Germinal center (tissue), 1 donor: ENCODE results near the gene ASPG.

Experiments used
- DNase-seq: peaks from one replicate; pipeline ENCODE4 v3.0.0; 2012; ENCODE audit warnings: mixed read lengths, low spot score

ASPG gene

DNA sequence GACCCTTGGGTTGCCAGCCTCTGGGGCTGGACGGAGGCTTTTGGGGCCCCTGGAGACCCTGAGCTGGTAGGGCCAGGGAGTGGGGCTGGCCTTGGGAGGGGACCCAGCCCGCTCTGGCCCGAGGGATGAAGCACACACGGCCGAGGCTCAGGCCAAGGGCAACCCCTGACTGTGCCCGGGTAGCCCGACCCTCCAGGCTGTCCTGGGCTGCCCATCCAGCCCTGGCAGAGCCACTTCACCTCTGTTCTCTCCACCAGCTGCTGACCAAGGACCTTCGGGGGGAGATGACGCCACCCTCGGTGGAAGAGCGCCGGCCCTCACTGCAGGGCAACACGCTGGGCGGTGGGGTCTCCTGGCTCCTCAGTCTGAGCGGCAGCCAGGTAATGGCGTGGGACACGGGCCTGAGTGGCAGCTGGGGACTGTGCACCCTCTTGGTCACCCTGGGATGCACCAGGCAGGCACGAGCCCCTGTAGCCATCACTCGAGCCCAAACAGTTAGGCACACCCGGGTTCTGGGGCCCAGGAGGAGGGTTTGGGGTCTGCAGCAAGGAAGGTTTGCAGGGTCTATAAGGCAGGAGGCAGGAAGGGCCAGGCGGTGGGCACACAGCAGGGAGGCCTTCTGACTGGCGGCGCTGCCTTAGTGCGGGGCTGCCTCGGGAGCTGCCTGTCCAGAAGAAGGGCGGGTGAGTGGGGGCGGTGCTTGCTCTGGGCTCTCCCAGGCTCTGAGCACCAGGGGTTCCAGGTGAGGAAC is 19.7 kb downstream of the ASPG start:
- no peak for DNase-seq

DNA sequence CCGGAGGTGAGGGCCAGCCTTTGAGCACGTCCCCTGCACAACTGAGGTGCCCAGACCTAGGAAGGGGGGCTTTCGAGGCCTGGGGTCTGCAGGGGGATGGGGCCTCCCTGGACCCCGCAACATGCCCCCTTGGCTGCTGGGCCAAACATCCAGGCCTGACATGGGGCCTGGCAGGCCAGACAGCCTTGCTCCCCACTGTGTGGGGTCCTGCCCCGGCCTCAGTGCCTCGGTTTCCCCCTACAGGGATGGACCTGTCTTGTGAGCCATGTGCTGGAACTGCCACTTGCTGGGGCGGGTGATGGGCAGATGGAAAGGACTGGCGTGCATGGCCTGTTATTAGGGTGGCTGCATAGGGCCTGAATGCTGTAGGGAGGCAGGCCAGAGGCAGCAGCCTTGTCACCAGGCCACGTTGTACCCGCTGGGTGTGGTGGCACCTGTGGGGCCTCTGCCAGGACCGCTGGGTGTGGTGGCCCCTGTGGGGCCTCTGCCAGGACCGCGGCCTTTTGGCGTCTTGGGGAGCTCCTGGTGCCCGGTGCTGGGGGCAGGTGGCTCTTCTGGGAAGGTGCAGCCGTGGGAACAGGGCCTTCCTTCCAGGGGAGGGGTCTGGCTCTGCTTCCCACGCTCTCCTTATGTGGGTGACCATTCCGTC is 20.4 kb downstream of the ASPG start:
- no peak for DNase-seq

DNA sequence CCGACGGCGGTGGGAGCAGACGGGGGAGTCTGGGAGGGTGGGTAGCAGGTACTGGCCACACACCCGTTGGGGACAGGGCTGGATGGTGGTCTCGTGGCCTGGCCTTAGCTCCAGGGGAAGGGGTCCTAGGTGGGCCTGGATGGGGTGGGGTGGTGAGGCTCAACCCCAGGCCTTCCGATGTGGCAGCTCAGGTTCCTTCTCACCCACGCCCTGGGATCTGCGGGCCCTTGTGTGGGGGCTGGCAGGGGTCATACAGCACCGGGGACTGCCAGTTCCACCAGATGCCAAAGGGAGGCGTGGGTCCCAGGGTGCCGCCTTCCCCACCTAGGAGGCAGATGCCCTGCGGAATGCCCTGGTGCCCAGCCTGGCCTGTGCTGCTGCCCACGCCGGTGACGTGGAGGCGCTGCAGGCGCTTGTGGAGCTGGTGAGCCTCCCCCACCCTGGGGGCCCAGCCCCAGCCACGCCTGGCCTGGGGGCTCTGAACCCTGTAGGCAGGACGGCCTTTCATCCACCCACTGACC is 21.0 kb downstream of the ASPG start:
- no peak for DNase-seq

DNA sequence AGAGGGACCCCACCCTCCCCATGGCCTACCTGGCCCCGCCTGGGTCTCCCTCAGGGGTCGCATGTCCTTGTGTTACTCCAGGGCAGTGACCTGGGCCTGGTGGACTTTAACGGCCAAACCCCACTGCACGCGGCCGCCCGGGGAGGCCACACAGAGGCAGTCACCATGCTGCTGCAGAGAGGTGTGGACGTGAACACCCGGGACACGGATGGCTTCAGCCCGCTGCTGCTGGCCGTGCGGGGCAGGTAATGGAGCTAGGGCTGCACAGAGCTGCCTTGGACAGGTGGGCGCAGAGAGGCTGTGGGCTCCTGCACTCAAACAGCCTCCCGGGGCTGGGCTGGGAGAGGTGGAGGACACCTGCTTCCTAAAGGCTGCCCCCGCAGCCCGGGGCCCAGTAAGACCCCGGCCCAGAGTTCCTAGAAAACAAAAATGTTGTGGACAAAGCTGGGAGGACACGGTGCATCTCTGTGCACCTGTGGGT is 21.6 kb downstream of the ASPG start:
- DNase-seq: no peak

DNA sequence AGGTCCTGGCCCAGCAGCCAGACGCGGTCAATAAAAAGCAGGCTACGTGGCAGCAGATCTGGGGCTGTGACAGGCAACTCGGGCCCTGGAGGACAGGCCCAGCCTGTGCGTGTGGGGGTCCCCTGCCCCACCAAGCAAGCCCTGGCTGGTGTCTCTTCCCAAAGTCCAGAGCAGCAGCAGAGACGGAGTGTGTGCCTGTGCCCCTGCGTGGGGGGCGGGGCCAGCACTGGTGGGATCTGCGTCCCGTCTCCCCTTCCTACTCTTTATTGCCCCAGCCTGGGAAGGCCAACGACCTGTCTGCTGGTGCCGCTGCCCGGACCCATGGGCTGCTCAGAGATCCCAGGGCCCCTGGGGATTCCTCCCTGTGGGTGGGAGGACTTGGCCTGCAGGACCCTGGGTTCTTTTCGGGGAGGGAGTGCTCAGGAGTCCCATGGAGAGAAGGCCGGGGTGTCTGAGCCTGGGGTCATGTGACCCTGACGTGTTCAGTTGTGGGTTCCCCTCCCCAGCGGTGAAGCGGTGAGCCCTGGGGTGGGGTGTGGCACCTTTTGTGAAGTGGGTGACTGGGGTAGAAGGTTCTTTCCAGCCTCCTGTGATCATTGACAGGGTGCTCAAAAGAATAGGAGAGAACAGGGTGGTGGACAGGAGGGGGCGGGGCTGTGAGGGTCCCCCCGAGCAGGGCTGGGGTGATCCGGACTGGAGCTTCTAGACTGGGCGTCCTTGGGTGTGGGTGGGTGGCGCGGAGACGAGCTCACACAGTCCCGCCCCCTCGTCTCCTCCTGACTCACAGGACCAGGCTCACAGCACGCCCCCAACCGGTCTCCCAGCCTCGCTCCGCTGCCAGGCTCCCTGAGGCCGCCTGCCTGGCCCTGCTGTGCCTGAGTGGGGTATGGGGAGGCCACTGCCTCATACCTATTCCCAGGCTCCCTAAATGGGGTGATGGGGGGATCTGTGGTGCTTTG is 22.4 kb downstream of the ASPG start:
- DNase-seq: no peak

DNA sequence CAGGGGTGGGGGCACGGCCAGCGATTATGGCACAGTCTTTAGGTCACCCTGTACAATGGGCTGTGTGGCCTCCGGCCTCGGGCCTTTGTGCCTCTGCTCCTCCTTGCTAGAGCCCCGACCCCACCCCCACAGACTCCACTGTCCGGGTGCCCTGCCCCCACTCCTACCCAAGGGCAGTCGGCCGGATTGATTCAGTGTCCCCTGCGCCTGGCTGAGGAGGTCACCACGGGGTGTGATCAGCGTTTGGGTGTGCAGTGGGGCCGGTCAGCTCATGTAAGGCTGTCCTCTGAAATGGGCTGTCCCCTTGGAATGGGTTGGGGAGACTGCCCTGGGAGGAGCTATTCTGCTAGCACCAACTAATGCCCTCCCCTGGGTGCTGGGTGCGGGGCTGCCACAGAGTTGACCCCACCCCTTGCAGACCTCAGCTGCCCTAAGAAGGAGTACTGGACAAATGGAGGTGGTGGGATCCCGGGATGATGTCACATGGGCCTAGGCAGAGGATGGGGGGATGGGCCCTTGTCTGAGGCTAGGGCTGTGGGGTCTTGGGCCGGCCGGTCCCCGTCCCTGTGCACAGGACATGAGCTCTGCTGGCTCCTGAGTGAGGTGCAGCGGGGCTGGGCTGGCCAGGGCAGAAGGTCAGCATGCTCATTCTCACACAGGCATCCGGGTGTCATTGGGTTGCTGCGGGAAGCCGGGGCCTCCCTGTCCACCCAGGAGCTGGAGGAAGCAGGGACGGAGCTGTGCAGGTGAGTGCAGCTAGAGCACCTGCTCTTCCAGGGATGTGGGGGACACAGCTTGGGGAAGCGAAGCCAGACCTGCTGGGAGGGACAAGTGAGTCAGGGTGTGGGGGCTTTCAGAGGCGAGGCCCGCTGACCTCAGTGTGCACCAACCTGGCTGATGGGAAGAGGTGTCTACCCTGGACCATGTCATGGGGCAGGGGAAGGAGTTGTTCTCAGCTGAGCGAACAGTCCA is 23.4 kb downstream of the ASPG start:
- no peak for DNase-seq

DNA sequence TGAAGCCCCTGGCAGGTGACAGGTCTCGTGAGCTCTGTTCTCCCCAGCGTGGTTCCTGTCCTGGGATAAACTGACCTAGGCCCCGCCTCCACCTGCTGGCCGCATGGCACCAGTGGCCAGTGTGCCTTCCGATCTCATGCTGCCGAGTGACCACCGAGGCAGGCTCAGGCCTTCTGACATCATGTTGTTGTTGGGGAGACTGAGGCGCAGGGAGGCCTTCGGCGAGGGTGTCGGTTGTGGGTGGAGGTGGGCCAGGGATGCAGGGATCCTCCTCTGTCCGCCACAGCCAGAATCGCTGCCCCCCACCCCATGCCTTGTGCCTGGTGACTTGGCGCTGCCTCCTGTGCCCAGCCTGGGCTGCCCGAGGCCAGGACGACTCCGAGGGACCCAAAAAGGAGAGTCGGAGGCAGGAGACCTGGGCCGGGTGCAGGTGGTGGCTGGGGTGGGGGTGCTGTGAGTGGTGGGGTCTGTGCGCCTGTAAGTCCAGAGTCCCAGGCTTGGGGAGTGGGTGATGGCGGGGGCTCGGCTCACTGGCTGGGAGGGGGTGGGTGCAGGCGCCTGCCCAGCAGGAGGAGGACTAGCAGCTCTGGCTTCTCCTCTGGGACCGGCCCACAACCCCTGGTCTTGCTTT is 24.3 kb downstream of the ASPG start:
- DNase-seq: no peak

DNA sequence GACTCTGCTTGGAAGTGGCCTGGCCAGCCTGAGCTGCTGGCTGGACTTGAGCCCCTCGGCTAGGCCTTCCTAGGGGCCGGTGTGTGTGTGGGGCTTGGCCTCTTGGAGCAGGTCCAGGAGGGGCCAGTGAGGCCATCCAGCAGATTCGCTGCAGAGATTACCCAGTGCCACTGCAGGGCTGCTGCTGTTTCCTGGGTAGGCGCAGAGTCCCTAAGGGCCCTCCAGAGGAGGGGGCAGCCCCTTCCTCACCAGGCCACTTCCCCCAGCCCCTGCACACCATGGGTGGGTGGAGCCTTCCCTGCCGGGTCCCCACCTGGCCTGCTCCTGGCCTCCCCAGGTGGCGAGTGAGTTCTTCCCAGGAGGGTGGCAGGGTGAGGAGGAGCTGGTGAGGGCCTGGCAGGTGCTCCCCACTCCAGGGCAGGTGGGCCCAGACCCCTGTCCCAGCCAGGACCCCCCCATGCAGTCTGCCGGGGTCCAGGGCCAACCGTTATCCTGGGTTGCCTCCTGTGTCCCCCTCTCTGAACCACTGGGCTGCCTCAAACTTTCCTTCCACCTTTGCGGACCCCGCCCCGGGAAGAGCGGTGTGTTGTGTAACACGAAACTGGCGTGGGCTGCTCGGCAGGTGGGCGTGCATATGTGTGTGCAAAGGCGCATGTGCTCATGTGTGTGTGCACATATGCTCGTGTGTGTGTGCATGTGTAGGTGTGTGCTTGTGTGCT is 25.1 kb downstream of the ASPG start:
- DNase-seq: no peak

DNA sequence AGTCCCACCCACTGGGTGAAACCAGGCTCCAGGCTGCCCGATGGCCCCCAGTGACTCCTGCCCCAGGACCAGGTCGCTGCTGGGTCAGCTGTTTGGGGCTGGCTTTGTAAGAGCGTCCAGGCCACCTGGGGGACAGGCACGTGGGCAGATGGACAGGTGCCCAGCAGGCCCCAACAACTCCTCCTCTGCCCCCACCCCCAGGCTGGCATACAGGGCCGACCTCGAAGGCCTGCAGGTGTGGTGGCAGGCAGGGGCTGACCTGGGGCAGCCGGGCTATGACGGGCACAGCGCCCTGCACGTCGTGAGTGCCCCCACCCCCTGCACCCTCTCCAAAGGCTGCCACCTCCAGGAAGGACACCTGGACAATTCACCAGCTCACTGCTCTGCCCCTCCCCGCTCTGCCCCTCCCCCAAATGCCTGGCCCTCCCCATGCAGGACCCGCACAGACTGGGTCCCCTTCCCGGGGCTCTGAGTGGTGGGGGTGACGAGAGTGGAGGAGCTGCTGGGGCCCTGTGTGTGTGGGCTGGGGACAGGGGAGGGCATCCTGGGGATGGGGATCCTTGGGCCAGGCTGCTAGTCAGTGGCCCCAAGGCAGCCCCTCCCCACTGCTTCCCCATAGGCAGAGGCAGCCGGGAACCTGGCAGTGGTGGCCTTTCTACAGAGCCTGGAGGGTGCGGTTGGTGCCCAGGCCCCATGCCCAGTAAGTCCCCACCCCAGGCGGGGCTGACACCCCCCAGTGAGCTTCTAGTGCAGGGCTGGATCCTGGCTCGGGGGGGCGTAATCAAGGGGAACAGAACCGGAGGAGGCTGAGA is 26.0 kb downstream of the ASPG start:
- DNase-seq: no peak

DNA sequence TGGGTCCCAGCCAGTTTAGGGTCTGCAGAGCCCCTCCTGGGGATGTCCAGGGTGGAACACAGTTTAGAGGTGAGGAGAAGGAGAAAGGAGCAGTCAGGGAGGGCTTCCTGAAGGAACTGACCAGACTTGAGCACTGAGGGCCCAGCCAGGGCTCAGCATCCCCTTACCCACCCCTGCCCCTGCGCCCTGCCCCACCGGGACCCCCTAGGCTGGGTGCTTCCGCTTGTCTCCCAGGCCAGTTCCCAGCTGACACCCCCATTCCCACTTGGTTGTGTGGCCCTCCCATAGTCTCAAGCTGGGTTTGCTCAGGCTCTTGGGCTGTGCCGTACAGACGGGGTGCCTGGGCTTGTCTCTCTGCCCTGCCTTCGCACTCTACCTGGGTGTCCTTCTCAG is 26.6 kb downstream of the ASPG start:
- DNase-seq: no peak

DNA sequence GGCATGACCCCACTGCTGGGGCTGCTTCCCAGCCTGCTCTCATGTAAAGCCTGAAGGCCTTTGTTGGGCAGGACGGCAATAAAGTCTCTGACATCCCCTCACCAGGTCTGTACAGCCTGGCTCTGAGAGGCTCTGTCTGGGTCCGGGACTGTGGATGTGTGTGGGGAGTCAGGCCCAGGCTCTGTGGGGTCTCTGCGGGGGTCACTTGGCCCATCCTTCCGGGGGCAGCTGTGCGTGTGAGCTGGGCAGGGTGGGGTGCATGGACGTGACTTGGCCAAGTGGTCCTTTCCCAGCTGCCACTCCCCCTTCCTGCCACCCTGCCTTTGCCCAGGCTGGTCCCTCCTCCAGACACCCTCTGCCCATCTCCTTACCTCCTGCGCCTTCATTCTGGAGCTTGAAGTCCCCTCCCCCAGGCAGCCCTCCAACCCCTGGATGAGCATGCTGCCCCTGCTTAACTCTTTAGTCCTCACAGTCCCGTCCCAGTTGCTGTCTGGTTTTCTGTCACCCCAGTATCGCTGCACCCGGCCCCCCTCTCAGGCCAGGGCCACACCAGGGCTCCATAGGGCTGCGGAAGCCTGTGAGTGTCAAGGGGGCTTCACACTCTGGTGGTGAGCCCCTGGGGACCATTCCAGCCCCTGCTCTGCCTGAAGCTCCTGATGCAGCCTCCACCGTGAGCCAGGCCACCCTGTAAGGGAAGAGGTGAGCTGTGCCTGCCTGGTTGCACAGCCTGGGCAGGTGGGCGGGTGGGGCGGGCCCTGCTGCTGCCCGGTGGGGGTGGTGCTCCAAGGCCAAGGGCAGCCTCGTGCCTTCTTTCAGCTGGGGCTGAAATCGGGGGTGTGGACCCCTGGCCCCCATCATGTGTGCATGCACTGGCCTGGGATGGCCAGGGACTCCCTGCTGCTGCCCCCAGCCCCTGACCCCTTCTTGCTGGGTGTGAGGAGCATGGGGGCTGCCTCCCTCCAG is 27.4 kb downstream of the ASPG start:
- DNase-seq: no peak

DNA sequence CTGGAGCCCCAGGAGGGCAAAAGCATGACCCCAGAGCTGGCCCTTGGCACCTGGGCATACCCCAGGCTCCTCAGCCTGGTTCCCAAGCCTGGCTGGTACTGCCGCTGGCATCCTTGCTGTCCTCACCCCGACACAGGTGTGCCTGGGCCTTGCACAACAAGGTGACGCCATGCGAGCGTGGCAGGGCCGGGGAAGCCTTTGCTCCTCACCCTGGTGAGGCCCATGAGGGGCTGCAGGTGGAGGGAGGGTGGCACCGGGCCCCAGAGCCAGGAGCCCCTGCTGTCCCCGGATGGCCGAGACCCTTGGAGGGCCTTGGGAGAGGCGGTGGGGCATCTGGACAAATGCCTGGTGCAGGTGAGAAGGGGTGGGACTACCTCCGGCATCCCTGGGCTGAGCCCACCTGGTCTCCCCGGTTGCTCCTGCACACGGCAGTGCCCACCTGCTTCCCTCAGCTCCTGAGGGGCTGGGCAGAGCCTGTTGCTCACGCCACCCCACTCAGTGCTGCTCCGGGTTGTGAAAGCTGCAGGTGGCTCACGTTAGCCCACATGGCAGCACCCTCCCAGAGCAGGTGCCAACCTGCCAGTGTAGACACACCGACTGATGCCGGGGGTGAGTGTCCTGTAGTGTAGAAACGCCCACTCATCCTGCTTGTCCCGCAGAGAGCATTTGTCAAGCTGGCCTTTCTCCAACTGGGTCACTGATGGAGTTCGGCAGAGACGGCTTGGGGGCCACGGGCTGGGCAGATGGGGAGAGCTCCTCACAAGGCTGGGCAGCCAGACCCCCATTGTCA is 28.3 kb downstream of the ASPG start:
- no peak for DNase-seq

DNA sequence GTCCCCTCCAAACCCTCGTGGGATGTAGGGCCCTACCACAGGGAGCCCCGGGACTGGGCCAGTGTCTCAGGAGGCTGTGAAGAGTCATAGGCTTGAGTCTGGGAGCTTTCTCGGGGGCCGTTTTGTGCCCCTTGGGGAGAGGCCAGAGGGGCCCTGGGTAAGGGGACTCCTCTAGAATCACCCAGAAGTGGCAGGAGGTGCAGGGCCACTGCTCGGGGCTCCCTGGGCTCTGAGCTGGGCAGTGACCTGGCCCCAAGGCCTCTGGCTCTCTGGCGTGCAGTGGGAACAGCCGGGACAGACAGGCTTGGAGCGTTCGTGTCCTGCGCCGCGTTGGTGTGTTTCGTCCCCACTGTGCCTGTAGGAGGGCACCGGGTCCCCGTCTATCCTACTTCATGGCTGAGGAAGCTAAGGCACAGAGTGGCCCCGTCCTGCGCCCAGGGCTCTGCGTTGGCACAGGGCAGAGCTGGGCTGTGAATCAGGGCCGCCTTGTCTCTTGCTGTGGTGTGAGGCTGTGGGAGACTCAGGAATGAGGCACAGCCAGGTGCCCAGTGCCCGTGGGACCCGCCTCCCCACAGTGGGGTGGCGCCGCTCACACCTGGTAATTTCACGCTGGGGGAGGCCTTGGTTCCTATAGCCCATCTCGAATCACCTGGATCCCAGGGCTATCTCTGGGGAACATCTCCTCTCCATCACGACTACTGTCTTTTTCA is 29.1 kb downstream of the ASPG start:
- no peak for DNase-seq

DNA sequence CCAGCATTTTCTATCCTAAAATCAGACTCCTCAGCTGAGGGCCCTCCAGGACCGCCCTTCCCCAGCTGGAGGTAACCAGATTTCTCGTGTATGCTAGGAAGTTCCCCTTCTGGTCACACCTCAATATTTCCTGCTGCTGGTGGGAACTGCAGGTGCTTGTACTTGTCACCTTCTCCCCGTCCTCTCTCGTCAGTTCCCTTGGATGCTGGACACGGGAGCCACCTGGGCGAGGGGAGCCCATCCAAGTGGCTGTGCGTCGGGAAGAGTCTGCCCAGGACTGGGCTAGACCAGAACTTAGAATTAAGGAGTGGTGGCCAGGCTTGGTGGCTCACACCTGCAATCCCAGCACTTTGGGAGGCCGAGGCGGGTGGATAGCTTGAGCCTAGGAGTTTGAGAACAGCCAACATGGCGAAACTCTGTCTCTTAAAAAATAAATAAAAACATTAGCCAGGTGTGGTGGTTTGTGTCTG is 29.7 kb downstream of the ASPG start:
- no peak for DNase-seq

DNA sequence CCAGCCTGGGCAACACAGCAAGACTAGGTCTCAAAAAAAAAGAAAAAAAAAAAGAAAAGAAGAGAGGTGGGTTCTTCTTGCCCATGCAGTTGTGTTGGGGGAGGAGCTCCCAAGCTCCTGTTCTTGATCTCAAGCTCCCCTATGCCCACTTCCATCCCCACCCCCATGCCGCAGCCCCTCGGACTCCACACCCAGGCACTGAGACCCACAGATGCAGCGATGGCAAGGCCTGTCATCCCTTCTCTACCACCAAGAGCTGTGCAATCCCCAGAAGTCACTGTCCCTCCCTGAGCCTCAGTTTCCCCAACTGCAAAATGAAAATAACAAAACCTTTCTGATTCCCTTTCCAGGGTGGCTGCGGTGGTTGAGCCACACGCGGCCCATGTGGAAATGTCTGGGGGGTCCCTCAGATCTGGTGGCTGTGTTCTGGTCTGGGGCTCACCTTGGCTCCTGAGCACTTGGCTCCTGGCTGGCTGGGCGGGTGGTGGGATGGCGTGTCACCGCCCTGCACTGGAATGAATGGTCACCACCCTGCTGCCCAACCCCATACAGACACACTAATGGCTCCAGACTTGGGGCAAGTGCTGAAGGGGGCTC is 30.3 kb downstream of the ASPG start:
- DNase-seq: no peak

DNA sequence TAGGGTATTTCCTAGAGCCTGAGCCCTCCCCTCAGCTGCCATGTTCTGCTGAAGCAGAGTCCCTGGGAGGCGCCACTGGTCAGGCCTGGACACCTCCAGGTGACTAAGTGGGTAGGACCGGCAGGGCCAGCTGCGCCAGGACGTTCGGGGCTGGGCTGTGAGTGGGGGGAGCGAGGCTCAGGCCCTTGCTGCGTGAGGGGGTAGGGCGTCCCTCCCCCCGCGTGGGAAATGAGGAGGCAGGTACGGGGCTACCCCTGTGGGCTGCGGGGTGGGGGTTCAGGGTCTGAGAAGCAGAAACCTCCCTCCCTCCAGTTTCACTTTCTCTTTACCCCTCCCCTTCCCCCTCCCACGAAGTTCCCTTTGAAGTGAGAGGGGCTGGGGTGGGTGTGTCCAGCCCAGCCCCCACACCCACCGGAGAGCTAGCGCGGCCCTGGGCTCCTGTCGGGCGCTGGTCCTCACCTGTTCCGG is 30.8 kb downstream of the ASPG start:
- no peak for DNase-seq
